GM18520 (cell line): Measurements from ENCODE around the gene RSAD2.
"Not testable (repeated sequence)": the region's sequence is repeated elsewhere in the genome, so short reads cannot be mapped to it uniquely, and the experiment has no call there.

Experiments used
- ATAC-seq: cut with Tn5 transposase; IDR thresholded peaks from one replicate; pipeline ENCODE4 v1.9.1; 2021; ENCODE audit not compliant: unreplicated experiment

Gene RSAD2

GRCh38 chr2:6923319-6923718, 45.7 kb downstream of the RSAD2 start:
- ATAC-seq: no peak

DNA sequence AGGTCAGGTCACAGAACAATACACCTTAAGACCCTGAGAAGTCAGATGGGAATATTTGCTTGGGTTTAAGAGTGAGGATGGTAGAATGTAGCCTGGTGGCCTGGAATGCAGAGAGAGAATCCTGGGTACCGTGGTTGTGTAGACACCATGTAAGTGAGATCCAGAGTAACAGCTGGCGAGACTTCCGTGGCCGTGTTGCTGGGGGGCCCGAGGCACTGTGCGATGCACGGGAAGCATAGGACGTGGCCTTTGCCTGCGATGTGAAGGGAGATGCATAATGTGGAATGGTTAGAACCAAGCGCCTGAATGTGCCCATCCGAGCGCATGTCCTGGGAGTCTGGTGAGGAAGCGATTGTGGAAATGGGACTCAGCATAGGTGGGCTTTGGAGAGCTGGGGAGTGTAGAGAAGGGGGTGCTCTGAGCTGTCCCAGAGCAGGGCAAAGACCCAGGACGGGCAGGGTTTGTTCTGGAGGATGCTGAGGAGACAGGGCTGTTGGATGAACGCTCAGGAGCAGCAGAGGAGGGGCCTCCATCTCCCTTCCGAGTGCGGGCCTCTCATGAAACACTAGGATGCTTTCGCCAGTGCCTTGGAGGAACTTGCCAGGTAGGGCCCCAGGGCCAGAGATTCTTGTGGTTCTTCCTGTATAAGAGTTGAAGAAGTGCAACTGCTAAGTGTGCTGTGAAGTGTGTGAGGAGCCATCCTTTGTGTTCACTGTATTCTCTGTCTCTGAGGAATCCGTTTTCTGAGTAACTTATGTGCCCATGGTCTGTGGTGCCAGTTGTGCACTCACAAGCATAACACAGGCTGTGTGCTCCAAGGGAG, 46.7 kb downstream of the RSAD2 start:
- ATAC-seq: no peak

- ATAC-seq: no peak
Observed at GRCh38 chr2:6924924-6925409, 47.4 kb downstream of the RSAD2 start.

GRCh38 chr2:6926071-6926732, 48.6 kb downstream of the RSAD2 start:
- no peak for ATAC-seq

GRCh38 chr2:6927186-6927585, 49.6 kb downstream of the RSAD2 start:
- no peak for ATAC-seq

- no peak for ATAC-seq
Observed at GRCh38 chr2:6927753-6928152, 50.2 kb downstream of the RSAD2 start.

- ATAC-seq: no peak
Observed at GRCh38 chr2:6928452-6928851, 50.9 kb downstream of the RSAD2 start.

DNA sequence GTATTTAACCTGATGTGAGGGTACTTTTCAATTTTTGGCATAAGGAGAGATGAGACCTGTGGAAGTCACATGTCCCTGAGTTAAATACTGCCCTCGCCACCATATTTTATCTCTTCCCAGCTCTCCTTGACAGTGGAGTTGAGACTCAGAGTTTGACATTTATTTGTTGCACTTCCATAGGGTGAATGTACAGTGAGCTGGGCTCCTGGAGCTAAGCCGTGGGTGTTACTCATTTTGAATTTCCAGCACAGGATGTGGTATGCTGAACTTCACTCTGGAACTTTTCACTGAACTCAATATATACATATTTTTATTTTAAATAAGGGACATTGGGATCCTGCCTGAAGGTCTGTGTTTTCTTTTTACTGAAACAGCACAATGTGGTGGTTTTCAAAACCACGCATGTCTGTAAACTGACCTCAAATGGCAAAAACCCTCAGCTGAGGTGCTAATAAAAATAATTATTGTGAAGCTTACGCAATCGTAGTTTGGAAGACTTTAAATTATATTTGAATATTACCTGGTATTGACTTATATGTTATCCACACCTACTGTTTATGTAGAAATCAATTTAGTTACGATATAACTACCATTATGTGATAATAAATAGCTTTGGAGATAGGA, 51.7 kb downstream of the RSAD2 start:
- ATAC-seq: no peak

- ATAC-seq: no peak
Observed at GRCh38 chr2:6930923-6931647, 53.5 kb downstream of the RSAD2 start.

- ATAC-seq: no peak
Observed at GRCh38 chr2:6931753-6932152, 54.2 kb downstream of the RSAD2 start.

DNA sequence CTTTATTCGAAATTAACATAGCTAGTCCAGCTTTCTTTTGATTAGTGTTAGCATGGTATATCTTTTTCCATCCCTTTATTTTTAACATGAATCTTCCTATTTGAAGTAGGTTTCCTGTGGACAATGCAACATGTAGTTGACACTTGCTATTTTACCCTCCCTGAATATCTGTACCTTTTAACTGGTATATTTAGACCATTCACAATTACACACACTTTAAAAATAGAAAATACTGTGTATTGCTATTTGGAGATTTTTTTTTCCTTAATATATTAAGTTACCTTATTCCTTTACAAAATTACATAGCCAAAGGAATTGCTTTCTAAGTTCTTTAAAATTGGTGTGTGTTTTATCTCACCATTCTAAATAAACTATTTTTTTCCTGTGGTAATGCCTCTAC, 54.6 kb downstream of the RSAD2 start:
- ATAC-seq: no peak

DNA sequence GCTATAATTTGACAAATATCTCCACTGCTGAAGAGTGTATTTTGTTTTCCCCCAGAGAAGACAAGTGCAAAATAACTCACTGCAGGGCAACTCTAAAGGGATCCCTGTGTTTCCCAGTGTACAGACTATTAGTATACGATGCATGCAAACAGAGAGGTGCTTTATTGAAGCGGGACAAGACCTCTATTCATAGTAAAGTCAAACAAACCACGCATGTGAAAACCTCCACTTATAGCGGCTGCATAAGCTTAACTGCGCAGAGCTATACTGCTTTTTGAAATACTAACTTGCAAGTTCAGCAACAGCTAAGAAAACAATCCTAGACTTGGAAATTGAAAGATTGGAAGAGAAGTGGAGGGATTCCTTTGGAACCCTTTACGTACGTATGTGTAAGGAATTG, 55.3 kb downstream of the RSAD2 start:
- ATAC-seq: no peak

DNA sequence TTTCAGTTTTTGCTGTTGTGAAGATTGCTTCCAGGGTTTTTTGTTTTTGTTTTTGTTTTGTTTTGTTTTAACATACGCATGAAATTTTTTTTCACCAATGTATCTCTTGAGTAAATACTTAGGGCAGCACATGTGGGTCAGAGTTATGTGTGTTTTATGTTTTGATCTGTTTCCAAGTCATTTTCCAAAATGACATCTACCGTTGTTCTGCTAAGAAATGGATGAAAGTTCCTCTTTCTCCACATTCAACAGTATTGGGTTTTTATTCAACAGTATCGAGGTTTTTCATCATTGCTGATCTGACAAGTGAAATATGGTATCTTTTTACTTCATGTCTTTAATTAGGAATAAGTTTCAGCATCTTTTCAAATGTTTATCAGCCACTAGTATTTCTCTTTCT, 56.3 kb downstream of the RSAD2 start:
- ATAC-seq: no peak

DNA sequence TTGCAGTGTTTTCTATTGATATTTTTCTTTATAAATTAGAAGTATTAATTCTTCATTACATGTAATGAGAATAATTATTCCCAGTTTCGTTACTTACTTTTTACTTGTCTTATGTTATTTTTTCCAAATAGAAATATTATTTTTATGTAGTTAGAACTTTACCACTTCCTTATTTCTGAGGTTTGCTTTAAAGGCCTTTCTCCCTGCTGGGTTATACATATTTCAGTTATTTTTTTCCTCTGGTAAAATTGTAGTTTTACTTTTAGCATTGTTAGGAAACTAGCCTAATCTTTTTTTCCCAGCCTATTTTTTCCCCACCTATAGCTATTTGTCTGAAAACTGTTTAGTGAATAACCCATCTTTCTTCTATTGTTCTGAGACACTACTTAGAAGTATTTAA, 56.8 kb downstream of the RSAD2 start:
- no peak for ATAC-seq

DNA sequence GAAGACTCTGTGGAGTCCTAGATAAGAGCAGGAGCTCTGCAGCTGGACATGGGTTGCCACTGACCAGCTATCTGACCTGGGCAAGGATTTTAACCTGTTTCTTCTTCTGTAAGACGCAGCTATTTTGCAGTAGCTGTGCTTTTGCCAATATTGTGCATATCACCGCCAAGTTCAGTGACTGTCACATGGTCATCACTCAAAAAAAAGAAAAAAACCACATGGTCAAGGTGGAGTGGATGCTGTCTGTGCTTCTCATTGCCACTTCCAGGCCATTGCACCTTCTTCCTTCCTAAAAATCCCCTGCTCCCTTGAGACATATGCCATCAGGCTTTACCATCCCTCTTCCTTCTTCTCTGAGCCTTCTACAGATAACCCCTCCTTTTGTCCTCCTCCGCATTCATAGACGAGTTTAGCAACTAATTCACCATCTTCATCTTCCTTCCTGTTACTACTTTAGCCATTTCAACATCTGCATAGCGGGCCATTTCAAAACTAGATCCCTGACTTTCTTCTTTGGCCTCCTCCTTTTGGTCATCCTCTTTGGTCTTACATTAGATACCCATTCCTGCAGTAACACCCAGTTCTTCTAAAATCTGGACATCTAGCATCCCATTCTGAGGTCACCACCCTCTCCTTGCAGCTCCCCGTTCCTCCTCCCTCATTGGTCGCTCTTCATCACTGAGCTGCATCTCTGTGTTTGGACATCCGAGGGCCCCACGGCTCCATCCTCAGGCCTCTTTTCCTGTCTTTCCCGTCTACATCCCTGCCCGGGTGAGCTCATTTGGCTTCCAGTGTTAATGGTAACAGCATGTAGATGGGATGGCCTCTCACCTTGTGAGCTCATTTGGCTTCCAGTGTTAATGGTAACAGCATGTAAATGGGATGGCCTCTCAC, 57.4 kb downstream of the RSAD2 start:
- no peak for ATAC-seq

DNA sequence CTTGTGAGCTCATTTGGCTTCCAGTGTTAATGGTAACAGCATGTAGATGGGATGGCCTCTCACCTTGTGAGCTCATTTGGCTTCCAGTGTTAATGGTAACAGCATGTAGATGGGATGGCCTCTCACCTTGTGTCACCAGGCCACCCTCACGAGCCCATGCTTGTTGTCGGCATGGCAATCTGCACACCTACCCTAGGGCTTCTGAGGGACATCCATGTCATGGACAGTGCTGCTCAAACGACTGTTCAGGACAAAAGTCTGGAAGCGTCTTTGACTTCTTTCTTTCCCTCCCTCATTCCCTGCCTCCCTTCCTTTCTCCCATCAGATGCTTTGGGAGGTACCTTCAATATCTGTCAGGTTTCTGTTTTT, 58.1 kb downstream of the RSAD2 start:
- ATAC-seq: not testable (repeated sequence)

- no peak for ATAC-seq
Observed at GRCh38 chr2:6937157-6937556, 59.6 kb downstream of the RSAD2 start.

- no peak for ATAC-seq
Observed at GRCh38 chr2:6937582-6937981, 60.0 kb downstream of the RSAD2 start.

DNA sequence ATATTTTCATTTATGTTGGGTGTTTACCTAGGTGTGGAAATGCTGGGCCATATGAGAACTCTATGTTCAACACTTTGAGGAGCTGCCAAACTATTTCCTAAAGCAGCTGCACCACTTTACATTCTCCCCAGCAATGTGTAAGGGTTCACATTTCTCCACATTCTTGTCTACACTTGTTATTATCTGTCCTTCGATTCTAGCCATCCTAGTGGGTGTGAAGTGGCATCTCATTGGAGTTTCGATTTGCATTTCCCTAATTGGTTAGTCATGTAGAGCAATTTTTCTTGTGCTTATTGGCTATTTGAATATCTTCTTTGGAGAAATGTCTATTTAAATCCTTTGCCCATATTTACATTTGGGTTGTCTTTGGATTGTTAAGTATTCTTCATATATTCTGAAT, 61.5 kb downstream of the RSAD2 start:
- ATAC-seq: no peak

GRCh38 chr2:6940820-6941219, 63.2 kb downstream of the RSAD2 start:
- ATAC-seq: no peak
